Adrenal gland (tissue), 5 donors: ENCODE measurements around the gene RPS24.

ENCODE experiments used
- CTCF ChIP-seq, 6 experiments: fragments of 450-650 bp in 4 of 6; fragments of 200-600 bp in 2 of 6; sonication (generic) in 1 of 6; IDR thresholded peaks; 1 replicate in 5 of 6; 2 replicates in 1 of 6; pipeline versions ENCODE4 v1.5.1 to v1.8.0; 2016 to 2021; ENCODE audit warnings: antibody characterized with exemption in 6 of 6, mild to moderate bottlenecking in 2 of 6, moderate library complexity in 1 of 6
- POLR2A ChIP-seq, 2 donors: fragments of 450-650 bp; IDR thresholded peaks; one replicate each; pipeline ENCODE4 v1.6.1; 2017; ENCODE audit warnings: antibody characterized with exemption in 2 of 2, mild to moderate bottlenecking in 2 of 2, moderate library complexity in 1 of 2
- donor health status: DM: no; HTN: no; CAD: no.

GRCh38 chr10:78011065-78011464 lies 22.6 kb upstream of the RPS24 start:
- TF ChIP-seq CTCF (IDR thresholded peaks at IDR 0.05) (no peak), POLR2A (IDR thresholded peaks at IDR 0.05) (no peak)
